SH-SY5Y (cell line): ENCODE results near the gene FBLIM1.

Experiments used
- GATA2 ChIP-seq: IDR thresholded peaks from 2 replicates; pipeline ENCODE4 v1.6.1; 2011; ENCODE audit warnings: mild to moderate bottlenecking, low read depth, low read length
- GATA3 ChIP-seq: IDR thresholded peaks from 2 replicates; pipeline ENCODE4 v1.6.1; 2011; ENCODE audit warnings: low read depth, mild to moderate bottlenecking, low read length, moderate library complexity

Gene FBLIM1

GRCh38 chr1:15735304-15736037 lies 23.1 kb upstream of the FBLIM1 start:
- TF ChIP-seq GATA3 (no peak), GATA2 (no peak)

DNA sequence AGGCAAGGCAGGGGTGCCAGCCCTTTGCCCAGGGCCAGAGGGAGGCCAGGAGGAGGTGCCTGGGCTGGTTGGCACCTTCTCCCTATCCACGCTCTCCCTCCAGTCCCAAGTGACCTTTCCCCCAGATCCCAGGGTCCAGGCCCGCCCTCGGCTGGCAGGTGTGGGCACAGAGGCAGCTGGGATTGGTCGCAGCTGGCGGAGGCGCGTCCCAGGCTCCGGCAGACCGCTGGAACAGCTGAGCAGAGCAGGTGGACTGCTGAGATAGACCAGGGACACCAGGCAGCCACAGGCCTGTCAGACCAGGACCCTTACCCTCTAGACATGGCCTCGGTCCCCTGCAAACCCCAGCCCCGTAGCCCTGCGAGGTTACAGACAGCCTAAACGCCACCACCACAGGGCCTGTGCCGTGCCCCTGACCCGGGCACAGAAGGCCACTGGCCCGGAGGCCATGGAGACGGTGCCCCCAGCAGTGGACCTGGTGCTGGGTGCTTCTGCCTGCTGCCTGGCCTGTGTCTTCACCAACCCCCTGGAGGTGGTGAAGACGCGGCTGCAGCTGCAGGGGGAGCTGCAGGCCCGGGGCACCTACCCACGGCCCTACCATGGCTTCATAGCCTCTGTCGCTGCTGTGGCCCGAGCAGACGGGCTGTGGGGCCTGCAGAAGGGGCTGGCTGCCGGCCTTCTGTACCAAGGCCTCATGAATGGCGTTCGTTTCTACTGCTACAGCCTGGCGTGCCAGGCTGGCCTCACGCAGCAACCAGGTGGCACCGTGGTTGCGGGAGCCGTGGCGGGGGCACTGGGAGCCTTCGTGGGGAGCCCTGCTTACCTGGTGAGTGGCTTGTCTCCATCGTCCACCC lies 22.3 kb upstream of the FBLIM1 start, which contains the start of gene SLC25A34:
Gene SLC25A34 (plus strand): TSS at position 221 of the 854 bp plus-strand sequence. CDS start 228 bp downstream, at position 449.
- TF ChIP-seq GATA2, result no peak
- TF ChIP-seq GATA3, result no peak

- TF ChIP-seq GATA3 (no peak), GATA2 (no peak)
Observed at GRCh38 chr1:15736892-15737261, 21.7 kb upstream of the FBLIM1 start.

- no peak for TF ChIP-seq GATA2
- no peak for TF ChIP-seq GATA3
Observed at GRCh38 chr1:15737324-15738319, 21.0 kb upstream of the FBLIM1 start.

GRCh38 chr1:15738416-15739113 lies 20.0 kb upstream of the FBLIM1 start:
- TF ChIP-seq GATA2 (no peak), GATA3 (no peak)

DNA sequence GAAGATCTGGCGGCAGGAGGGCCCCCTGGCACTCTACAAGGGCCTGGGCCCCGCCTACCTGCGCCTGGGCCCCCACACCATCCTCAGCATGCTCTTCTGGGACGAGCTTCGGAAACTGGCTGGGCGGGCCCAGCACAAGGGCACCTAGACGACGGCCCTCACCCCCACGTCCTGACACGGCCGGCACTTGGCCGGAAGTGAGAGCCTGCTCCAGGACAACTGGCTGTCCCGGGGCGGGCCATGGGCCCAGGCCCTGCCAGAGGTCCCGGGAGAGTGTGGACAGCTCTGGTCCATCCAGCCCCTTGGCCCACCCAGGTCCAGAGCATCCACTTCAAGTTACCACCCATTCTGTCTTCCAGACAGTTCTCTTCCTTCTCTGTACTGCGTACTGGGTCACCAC lies 19.3 kb upstream of the FBLIM1 start:
- TF ChIP-seq GATA2, result no peak
- TF ChIP-seq GATA3, result no peak

DNA sequence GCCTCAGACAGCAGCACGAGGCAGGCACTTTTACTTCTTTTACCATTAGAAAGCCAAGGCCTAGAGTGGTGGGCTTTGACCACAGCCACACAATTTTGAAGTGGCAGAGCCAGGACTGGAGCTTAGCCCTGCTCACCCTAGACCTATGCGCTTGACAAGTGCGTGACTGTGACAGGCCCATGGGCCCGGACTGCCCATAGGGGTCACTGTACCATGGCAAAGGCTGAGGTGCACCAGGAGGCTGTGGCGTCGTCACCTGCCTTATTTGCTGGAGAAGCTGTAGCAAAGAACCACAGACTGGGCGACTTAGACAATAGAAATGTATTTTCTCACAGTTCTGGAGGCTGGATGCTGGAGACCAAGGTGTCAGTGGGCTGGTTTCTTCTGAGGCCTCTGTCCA lies 18.9 kb upstream of the FBLIM1 start:
- TF ChIP-seq GATA2, result no peak
- no peak for TF ChIP-seq GATA3

DNA sequence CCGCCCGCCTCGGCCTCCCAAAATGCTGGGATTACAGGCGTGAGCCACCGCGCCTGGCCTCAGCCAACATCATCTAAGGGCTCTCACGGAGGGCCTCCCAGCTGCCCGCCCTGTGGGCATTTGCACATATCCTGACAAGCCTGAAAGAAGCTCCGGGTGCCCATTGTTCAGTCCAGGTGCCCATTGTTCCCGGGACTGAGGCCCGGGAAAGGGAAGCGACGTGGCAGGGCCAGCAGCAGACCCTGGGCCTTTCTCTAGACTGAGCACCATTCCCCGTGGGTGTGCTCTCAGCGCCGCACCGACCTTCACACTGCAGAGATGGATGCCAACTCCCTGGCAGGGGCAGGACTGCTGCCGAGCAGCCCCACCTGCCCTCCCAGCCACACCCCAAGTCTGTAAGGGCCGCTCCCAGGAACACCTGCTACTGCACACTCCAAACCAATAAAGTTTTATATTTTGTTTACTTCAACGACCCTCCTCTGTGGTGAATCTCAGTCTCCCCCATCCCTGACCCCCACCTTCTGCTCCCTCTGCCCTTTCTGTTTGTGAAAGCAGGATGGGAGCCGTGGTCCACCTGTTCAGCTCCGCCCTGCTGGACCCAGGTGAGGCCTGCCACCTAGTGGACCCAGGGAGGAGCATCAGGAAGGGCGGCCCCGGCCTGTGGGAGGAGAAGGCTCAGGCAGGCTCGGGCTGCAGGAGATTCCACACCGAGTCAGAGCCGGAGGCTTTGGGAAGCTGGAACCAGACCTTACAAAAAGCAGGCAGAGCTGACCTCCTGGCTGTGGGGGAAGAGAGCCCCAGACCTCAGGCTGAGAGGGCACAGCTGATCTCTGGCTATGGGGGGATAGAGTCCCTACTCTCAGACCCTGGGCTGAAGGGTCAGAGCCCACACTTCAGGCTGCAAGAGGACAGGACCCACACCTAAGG lies 17.4 kb upstream of the FBLIM1 start:
- TF ChIP-seq GATA2, result no peak
- no peak for TF ChIP-seq GATA3

DNA sequence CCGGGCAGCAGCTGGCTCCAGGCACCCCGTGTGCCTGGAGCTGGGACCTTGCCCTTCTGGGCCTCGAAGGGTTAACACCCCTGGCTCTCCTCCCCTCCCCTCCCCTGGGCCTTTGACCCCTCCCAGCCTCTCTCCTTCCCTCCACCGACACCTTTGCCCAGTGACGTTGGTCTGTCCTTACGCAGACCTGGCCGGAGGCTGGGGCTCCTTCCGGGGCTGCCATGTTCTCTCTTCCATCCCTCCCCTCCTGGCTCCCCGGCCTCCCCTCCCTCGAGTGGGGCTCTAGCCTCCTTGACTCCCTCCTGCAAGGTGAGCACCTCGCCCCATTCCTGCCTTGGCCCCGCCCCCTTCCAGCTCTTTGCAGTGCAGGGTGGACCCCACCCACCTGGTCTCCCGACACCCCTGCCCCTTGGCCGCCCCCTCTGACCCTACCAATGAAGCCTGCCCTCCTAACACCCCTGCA lies 16.2 kb upstream of the FBLIM1 start, which contains the start of gene TMEM82:
Gene TMEM82 (plus strand): TSS at position 161 of the 463 bp plus-strand sequence. CDS start 61 bp downstream, at position 222.
- TF ChIP-seq GATA3, result no peak
- TF ChIP-seq GATA2, result no peak

DNA sequence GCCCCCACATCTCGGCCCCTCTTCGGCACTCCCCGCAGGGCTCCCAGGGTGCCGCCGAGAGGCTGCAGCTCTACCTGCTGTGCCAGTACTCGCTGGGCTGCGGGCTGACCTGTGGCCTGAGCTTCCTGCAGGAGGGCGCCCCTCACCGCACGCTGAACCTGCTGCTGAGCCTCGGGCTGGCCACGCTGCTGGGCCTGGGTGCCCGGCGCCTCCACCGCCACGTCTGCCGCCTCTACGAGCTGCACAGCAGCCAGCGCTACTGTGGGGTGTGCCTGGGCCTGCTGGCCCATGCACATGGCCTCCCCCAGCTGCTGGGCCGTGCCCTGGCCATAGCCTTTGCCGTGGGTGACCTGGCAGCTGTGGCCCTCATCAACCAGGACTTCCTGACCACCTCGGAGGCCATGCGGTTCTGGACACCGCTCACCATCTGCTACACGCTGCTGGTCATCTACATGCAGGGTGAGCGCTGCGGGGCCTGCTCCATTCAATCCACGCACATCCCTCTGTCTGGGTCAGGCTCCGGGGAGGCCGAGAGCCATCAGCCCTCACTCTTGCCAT lies 14.4 kb upstream of the FBLIM1 start:
- no peak for TF ChIP-seq GATA3
- no peak for TF ChIP-seq GATA2

DNA sequence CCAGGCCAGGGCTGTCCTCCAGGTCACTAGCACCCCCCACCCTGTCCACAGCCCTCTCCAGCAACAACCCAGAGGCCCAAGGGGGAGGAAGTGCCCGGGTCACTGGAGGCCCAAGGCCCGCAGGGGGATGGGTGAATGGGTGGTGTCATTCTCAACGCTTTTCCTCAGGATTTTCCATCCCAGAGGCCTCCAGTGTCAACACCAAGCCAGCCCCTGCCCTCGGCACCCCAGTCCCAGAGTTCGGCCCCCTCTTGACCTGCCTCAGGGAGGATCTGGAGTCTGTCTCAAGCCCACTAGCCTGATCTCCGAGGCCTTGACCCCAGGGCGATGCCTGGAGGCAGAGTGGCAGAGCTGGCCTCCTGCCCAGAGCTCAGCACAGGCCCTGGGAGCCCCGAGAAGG lies 11.2 kb upstream of the FBLIM1 start:
- TF ChIP-seq GATA2, result no peak
- no peak for TF ChIP-seq GATA3

DNA sequence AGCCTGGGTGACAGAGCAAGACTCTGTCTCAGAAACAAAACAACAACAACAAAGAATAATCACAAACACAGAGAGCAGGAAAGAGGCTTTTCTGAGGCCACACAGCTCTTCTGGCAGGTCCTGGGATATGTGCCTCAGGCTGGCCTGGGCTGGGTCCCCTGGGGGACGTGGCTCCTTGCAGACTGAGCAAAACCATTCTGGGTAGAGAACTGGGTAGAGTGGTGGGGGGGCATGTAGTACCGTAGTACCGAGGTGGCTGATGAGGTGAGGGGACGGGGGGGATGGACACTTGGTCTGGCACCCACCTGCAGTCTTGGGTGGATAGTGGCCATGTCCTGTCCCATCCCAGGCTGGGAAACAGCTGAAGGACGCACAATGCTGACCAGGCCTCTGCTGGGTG lies 10.3 kb upstream of the FBLIM1 start:
- TF ChIP-seq GATA2 (no peak), GATA3 (no peak)
